ENCODE data around the gene ADRA2B. TPM values are rescaled to one million over a fixed set of nuclear protein-coding genes. Genes with fewer than 3 reads are reported as not detected.

Gene ADRA2B
- total RNA-seq, 2 donors from 2014 or later: 3.5 to 4.5 TPM

DNA sequence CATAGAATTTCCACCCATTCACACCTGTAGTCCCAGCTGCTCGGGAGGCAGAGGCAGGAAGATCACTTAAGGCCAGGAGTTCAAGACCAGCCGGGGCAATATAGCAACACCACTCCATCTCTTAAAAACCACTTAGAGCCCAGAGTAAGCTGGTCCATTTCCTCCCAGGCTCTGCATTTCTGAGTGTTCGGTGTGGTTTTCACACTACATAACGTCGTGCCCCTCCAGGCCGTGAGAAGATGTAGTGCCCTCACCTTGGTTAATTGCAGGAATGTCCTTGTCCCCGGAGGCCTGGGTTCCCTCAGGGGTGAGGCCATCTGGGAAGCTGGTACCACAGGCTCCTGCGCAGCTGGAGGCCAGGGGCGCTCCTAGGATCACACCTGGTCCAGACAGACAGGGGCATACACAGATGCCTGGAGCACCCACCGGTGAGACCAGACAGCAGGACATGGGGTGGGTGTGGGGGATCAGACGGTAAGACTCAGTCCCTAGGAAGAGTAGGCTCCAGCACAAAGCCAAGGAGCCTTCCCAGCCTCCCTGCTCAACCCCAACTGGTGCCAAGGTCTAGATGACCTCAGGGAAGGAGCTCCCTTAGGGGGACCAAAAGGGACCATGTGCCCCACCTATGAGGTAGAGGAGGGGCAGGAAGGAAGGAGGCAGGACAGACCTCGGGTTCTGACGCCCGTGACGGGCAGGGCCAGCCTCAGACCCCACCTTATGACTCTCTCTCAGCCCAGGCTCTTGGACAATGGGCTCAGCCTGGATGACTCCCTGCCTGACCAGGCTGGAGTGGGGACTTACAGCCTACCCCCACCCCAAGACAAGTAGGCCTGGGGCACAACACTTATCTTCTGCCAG is 21.2 kb upstream of the ADRA2B start:
- Histone ChIP-seq H3K27me3 (replicated peaks; ENCODE audit: insufficient read depth) (no peaks in the 10 kb centered on the region), H3K4me3 (no peak overlapping the region), H3K9me3 (no peaks in the 10 kb centered on the region), H3K36me3 (no peaks in the 10 kb centered on the region), H3K4me1 (ENCODE audit: control insufficient read depth in 1 of 2, low read depth in 2 of 2) (no peaks in the 10 kb centered on the region), H3K27ac (no peak overlapping the region)
- DNase-seq (ENCODE audit: low spot score) (no peak), ATAC-seq (ENCODE audit: insufficient number of reproducible peaks, low FRiP score, low read depth) (no peak)
- TF ChIP-seq, protein P1, sequence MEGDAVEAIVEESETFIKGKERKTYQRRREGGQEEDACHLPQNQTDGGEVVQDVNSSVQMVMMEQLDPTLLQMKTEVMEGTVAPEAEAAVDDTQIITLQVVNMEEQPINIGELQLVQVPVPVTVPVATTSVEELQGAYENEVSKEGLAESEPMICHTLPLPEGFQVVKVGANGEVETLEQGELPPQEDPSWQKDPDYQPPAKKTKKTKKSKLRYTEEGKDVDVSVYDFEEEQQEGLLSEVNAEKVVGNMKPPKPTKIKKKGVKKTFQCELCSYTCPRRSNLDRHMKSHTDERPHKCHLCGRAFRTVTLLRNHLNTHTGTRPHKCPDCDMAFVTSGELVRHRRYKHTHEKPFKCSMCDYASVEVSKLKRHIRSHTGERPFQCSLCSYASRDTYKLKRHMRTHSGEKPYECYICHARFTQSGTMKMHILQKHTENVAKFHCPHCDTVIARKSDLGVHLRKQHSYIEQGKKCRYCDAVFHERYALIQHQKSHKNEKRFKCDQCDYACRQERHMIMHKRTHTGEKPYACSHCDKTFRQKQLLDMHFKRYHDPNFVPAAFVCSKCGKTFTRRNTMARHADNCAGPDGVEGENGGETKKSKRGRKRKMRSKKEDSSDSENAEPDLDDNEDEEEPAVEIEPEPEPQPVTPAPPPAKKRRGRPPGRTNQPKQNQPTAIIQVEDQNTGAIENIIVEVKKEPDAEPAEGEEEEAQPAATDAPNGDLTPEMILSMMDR (IDR thresholded peaks at IDR 0.05): no peak

DNA sequence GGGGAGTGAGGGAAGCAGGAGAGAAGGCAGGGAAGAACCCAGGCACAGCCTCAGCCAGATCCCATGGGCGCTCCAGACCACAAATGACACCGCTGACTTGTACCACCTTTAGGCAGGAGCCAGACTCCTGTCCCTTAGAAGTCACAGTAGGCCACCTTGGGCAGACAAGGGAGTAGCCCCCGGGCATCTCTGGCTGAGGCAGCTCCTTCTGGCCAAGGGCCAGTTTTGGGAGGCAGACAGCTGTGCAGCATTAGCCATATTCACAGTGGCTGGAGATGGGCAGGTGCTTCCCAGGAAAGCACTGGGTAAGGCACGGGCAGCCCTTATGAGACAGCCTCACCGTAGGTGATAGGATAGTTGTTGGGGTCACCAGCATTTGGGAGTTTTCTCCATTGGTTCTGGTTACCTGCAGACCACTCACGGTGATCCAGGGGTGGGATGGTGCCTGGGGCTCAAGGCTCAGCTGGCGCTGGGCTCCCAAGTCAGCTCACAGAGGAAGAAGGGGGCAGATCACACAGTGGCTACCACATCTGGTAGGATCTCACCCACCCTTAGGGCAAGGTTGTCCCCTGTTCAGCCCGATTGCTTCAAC is 19.9 kb upstream of the ADRA2B start:
- no peak overlapping the region for H3K27ac ChIP-seq
- TF ChIP-seq, protein P1 (IDR thresholded peaks at IDR 0.05): no peak
- no peak overlapping the region for H3K4me3 ChIP-seq
- DNase-seq (ENCODE audit: low spot score) (no peak), ATAC-seq (ENCODE audit: insufficient number of reproducible peaks, low FRiP score, low read depth) (no peak)
- H3K9me3 ChIP-seq: no peaks in the 10 kb centered on the region
- no peaks in the 10 kb centered on the region for H3K4me1 ChIP-seq (ENCODE audit: control insufficient read depth in 1 of 2, low read depth in 2 of 2)
- H3K27me3 ChIP-seq (replicated peaks; ENCODE audit: insufficient read depth): no peaks in the 10 kb centered on the region
- H3K36me3 ChIP-seq: no peaks in the 10 kb centered on the region

DNA sequence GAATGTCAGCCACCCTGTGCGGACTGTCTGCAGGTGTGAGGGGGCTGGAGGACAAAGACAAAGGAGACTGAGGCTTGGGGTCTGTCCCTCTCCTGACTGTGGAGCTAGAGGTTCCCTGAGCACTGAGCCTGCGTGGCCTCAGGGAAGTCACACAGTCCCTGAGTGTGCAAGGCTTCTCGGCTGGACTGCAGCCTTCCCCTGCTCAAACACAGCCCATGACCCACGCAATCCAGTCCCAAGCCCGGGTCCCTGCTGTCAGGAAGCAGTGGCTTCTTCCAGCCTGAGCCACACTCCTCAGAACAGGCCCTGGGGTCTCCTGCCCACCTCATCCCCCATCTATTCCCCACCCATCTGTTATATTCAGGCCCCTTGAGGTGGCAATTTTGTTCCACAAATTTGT is 19.2 kb upstream of the ADRA2B start:
- ATAC-seq (ENCODE audit: insufficient number of reproducible peaks, low FRiP score, low read depth) (no peak), DNase-seq (ENCODE audit: low spot score) (no peak)
- H3K4me1 ChIP-seq (ENCODE audit: control insufficient read depth in 1 of 2, low read depth in 2 of 2): no peaks in the 10 kb centered on the region
- H3K27ac ChIP-seq: no peak overlapping the region
- no peak overlapping the region for H3K4me3 ChIP-seq
- TF ChIP-seq, protein P1 (IDR thresholded peaks at IDR 0.05): no peak
- no peaks in the 10 kb centered on the region for H3K9me3 ChIP-seq
- H3K27me3 ChIP-seq (replicated peaks; ENCODE audit: insufficient read depth): no peaks in the 10 kb centered on the region
- no peaks in the 10 kb centered on the region for H3K36me3 ChIP-seq

DNA sequence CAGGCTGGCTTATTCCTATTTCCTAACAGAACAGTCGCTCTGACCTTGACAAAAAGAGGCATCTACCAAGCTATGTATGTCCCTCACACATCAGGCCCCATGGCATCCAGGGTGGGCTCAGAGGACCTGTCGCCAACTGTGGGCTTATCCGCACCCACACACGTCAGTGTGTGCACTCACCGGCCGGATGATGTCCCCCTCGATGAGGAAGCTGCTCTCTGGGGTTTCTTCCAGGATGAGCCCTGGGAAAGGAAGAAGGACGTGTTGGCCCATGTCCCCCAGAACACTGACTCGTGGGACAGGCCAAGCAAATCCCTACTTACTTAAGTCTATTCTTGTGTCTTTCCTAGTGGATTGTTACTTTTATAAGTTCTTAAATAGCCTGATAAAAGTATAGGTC is 18.8 kb upstream of the ADRA2B start:
- ATAC-seq (ENCODE audit: insufficient number of reproducible peaks, low FRiP score, low read depth): no peak

DNA sequence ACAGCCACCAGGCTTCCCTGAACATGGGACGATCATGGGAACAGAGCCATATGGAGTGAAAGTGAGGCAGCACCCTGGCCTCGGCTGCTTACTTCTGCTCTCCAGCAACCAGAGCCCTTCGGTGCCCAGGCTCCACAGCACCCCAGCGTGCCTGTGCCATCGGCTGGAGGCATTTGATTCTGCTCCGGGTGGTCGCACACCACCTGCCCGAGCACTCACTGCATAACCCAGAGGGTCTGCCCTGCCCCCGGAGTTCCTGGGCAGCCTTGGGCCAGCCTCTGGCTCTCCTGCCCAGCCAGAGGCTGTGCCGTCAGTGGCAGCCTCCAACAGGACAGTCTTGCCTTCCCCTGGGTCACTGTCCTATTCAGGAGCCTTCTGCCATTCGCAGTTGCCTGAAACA is 18.1 kb upstream of the ADRA2B start:
- DNase-seq (ENCODE audit: low spot score): no peak
- Histone ChIP-seq H3K27ac (no peak overlapping the region), H3K9me3 (no peaks in the 10 kb centered on the region), H3K4me1 (ENCODE audit: control insufficient read depth in 1 of 2, low read depth in 2 of 2) (no peaks in the 10 kb centered on the region), H3K4me3 (no peak overlapping the region), H3K36me3 (no peaks in the 10 kb centered on the region), H3K27me3 (replicated peaks; ENCODE audit: insufficient read depth) (no peaks in the 10 kb centered on the region)
- TF ChIP-seq, protein P1 (IDR thresholded peaks at IDR 0.05): no peak
- ATAC-seq (ENCODE audit: insufficient number of reproducible peaks, low FRiP score, low read depth): no peak

More for the DNA sequence above, 18.8 kb upstream of the ADRA2B start:
- TF ChIP-seq, protein P1 (IDR thresholded peaks at IDR 0.05): no peak
- Histone ChIP-seq H3K27me3 (replicated peaks; ENCODE audit: insufficient read depth) (no peaks in the 10 kb centered on the region), H3K9me3 (no peaks in the 10 kb centered on the region), H3K27ac (no peak overlapping the region), H3K4me3 (no peak overlapping the region), H3K4me1 (ENCODE audit: control insufficient read depth in 1 of 2, low read depth in 2 of 2) (no peaks in the 10 kb centered on the region), H3K36me3 (no peaks in the 10 kb centered on the region)
- DNase-seq (ENCODE audit: low spot score): no peak

All from thoracic aorta (tissue), 2 donors.